ENCODE measurements around the gene CPM.

CPM gene
- long read RNA-seq = 0 reads

DNA sequence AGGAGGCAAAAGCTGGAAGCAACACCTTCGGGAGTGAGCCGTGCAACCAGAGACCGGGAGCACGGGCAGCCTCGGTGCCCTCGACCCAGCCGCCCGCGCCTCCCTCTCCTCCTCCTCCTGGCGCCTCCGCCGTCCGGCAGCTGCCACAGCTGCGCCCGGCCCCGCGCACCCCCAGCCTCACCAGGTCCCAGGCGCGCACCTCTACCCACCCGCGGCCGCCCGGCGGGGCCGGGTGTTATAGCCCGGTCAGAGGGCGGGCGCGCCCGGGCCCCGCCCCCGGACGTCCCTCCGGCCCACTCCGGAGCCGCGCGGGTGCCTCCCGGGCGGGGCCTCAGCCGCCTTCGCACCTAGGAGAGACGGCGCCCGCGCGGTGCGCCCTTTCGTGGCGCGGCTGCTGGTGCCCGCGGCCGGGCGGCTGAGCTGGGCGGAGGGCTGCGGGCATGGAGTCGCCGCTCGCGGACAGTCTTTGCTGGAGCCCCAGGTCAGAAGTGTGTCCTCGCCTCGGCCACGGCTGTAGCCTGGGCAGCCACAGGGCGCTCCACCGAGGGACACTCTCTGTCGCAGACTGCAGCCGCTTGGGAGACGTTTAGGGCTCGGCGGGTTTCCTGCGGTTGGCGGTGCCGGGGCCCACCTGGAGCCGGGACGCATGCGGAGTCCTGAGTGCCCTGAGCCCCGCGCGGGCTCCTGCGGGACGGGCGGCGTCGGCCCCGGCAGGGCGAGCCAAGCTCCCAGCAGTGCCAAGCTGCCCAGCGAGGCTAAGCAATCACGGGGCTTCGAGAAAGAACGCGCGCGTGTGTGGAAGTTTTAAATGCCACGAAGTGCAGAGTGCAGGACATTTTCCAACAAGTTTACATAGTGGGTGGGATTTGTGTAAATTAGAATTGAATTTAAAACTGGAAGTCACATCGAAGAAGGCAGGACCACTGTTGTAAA is at the start of gene CPM:
Gene CPM, minus strand, starts transcription at position 211 of the 933 bp plus-strand sequence. CDS start 334 bp downstream, outside the sequence.
- peak; percentile 54 to 57 for DNase-seq (ENCODE audit: low read depth in 1 of 2, low spot score in 1 of 2)
- Histone ChIP-seq H3K27ac (replicated peaks) (no peak within 1 kb of the TSS), H3K4me3 (replicated peaks; ENCODE audit: insufficient read depth, low read length) (peak within 1 kb of the TSS; percentile 89), H3K27me3 (ENCODE audit: insufficient read depth, poor library complexity, severe bottlenecking) (peaks cover 2% of the 10 kb centered on the region)
- TF ChIP-seq, protein P1, sequence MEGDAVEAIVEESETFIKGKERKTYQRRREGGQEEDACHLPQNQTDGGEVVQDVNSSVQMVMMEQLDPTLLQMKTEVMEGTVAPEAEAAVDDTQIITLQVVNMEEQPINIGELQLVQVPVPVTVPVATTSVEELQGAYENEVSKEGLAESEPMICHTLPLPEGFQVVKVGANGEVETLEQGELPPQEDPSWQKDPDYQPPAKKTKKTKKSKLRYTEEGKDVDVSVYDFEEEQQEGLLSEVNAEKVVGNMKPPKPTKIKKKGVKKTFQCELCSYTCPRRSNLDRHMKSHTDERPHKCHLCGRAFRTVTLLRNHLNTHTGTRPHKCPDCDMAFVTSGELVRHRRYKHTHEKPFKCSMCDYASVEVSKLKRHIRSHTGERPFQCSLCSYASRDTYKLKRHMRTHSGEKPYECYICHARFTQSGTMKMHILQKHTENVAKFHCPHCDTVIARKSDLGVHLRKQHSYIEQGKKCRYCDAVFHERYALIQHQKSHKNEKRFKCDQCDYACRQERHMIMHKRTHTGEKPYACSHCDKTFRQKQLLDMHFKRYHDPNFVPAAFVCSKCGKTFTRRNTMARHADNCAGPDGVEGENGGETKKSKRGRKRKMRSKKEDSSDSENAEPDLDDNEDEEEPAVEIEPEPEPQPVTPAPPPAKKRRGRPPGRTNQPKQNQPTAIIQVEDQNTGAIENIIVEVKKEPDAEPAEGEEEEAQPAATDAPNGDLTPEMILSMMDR (IDR thresholded peaks at IDR 0.05; ENCODE audit: insufficient read depth, low read length) = no peak
- TF ChIP-seq GABPA (IDR thresholded peaks at IDR 0.05; ENCODE audit: low read depth) (no peak), POLR2AphosphoS5 (IDR thresholded peaks at IDR 0.05; ENCODE audit: low read depth) (no peak), SPI1 (IDR thresholded peaks at IDR 0.05; ENCODE audit: borderline replicate concordance, low read depth) (no peak)
- TF ChIP-seq, protein P2, sequence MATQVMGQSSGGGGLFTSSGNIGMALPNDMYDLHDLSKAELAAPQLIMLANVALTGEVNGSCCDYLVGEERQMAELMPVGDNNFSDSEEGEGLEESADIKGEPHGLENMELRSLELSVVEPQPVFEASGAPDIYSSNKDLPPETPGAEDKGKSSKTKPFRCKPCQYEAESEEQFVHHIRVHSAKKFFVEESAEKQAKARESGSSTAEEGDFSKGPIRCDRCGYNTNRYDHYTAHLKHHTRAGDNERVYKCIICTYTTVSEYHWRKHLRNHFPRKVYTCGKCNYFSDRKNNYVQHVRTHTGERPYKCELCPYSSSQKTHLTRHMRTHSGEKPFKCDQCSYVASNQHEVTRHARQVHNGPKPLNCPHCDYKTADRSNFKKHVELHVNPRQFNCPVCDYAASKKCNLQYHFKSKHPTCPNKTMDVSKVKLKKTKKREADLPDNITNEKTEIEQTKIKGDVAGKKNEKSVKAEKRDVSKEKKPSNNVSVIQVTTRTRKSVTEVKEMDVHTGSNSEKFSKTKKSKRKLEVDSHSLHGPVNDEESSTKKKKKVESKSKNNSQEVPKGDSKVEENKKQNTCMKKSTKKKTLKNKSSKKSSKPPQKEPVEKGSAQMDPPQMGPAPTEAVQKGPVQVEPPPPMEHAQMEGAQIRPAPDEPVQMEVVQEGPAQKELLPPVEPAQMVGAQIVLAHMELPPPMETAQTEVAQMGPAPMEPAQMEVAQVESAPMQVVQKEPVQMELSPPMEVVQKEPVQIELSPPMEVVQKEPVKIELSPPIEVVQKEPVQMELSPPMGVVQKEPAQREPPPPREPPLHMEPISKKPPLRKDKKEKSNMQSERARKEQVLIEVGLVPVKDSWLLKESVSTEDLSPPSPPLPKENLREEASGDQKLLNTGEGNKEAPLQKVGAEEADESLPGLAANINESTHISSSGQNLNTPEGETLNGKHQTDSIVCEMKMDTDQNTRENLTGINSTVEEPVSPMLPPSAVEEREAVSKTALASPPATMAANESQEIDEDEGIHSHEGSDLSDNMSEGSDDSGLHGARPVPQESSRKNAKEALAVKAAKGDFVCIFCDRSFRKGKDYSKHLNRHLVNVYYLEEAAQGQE (IDR thresholded peaks at IDR 0.05; ENCODE audit: insufficient replicate concordance, low read depth) = no peak

DNA sequence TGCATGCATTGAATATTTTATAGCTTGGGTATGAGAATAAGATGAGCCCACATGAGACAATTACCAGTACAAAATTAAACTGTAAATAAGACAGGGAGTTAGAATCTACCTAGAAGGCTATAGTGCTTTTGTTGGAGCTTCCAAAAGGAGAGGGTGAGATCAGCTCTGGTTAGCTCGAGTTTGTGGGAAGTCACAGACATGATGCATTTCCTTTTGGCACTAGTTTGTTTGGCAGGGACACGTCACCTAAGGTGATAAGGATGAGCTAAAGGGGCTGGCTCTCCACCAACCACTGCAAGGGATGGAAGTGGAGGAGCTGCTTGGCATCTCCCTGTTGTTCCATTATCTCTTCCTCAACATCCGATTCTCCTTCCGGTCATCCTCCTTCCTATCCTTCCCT is 48.5 kb upstream of the CPM start:
- H3K27me3 ChIP-seq (ENCODE audit: insufficient read depth, poor library complexity, severe bottlenecking) = no peaks in the 10 kb centered on the region
- TF ChIP-seq, protein P1 (IDR thresholded peaks at IDR 0.05; ENCODE audit: insufficient read depth, low read length) = no peak
- TF ChIP-seq POLR2AphosphoS5 (IDR thresholded peaks at IDR 0.05; ENCODE audit: low read depth) (no peak), GABPA (IDR thresholded peaks at IDR 0.05; ENCODE audit: low read depth) (no peak)
- TF ChIP-seq, protein P2 (IDR thresholded peaks at IDR 0.05; ENCODE audit: insufficient replicate concordance, low read depth) = no peak

DNA sequence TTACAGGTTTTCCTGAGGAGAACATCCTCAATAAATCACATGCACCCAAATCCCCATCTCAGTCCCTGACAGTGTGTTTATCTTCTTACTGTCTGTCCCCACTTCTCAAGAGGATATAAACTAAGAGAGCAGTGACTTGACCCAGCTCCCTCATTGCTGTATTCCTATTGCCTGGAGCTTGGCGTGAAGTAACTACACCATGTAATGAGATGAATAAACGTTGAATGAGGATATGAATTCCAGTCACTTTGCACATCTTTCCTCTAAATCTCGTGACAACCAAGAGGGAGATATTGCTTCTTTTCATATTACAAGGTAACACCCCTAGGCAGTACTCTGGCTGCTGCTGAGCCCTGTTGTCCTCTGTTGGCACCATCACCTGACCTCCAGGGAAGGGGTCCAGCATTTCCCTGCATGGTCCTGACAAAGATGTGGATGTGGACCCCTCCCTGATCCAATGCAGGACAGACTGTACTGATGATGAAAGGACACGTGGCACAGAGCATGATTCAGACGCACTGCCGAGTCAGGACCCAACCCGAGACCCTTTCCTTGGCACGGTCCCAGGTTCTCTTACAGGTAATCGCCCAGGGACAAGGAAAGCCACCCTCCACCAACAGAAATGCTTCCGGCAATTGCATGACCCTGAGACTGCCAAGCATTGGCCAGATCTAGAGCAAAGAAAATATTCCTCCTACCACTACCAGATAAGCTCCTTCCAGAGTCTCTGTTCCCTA is 47.7 kb upstream of the CPM start:
- Histone ChIP-seq H3K27me3 (ENCODE audit: insufficient read depth, poor library complexity, severe bottlenecking) (no peaks in the 10 kb centered on the region), H3K4me3 (replicated peaks; ENCODE audit: insufficient read depth, low read length) (no peak overlapping the region), H3K27ac (replicated peaks) (no peak overlapping the region)
- TF ChIP-seq SPI1 (IDR thresholded peaks at IDR 0.05; ENCODE audit: borderline replicate concordance, low read depth) = no peak
- no peak for DNase-seq (ENCODE audit: low read depth in 1 of 2, low spot score in 1 of 2)

More for the DNA sequence above, 48.5 kb upstream of the CPM start:
- Histone ChIP-seq H3K4me3 (replicated peaks; ENCODE audit: insufficient read depth, low read length) (no peak overlapping the region), H3K27ac (replicated peaks) (no peak overlapping the region)
- DNase-seq (ENCODE audit: low read depth in 1 of 2, low spot score in 1 of 2) = no peak

DNA sequence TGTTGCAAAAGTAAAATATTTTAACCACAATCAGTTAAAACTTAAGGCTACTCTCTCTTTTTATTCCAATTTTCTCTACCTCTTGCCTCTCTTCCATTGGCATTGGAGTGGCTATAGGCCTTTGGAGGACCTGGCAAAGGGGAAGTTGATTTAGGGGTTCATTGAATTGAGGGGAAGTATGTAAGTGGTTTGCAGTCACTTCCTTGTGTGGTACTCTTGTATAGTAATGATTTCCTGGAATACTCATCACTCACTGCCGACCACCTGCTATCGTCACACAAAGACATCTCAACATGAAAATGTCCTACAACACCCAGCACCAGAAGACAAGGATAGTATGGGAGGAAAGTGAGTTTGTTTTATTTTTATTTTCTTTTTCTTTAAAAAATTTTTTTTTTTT is 45.7 kb upstream of the CPM start:
- TF ChIP-seq, protein P2 (IDR thresholded peaks at IDR 0.05; ENCODE audit: insufficient replicate concordance, low read depth) = no peak
- TF ChIP-seq SPI1 (IDR thresholded peaks at IDR 0.05; ENCODE audit: borderline replicate concordance, low read depth) (peak; percentile 39; the same call in 1 of the 2 replicates), POLR2AphosphoS5 (IDR thresholded peaks at IDR 0.05; ENCODE audit: low read depth) (no peak), GABPA (IDR thresholded peaks at IDR 0.05; ENCODE audit: low read depth) (no peak)
- TF ChIP-seq, protein P1 (IDR thresholded peaks at IDR 0.05; ENCODE audit: insufficient read depth, low read length) = no peak
- Histone ChIP-seq H3K27ac (replicated peaks) (no peak overlapping the region), H3K4me3 (replicated peaks; ENCODE audit: insufficient read depth, low read length) (no peak overlapping the region), H3K27me3 (ENCODE audit: insufficient read depth, poor library complexity, severe bottlenecking) (no peaks in the 10 kb centered on the region)
- DNase-seq (ENCODE audit: low read depth in 1 of 2, low spot score in 1 of 2) = peak in 1 of 2 experiments; percentile 32

Data from HL-60 (cell line).